Right cardiac atrium (tissue), 5 donors: ENCODE results near the gene CCDC69. TPM values are rescaled to one million over a fixed set of nuclear protein-coding genes. Genes with fewer than 3 reads are reported as not detected.
"Not testable (repeated sequence)": the region's sequence is repeated elsewhere in the genome, so short reads cannot be mapped to it uniquely, and the experiment has no call there.

Experiments
- ATAC-seq, 2 donors: fragments of 200-7000 bp; cut with Tn5 transposase; one replicate each; pipeline versions ENCODE4 v1.8.0 to v1.9.1; 2020; ENCODE audit warnings: moderate library complexity in 2 of 2, mild to moderate bottlenecking in 1 of 2
- DNase-seq, 3 donors: peaks; one replicate each; pipeline ENCODE4 v3.0.0-alpha.2; 2020
- H3K27ac ChIP-seq: one replicate; pipeline ENCODE4 v1.5.1; 2013; ENCODE audit warnings: mild to moderate bottlenecking, low read length, control low read depth, moderate library complexity
- H3K27me3 ChIP-seq: one replicate; pipeline ENCODE4 v1.6.1; 2013; ENCODE audit not compliant: control insufficient read depth, insufficient read depth
- H3K4me1 ChIP-seq: one replicate; pipeline ENCODE4 v1.6.1; 2013; ENCODE audit warnings: low read length; ENCODE audit not compliant: control insufficient read depth, insufficient read depth
- H3K4me3 ChIP-seq: one replicate; pipeline ENCODE4 v1.5.1; 2013; ENCODE audit warnings: low read length, control low read depth
- H3K9me3 ChIP-seq: one replicate; pipeline ENCODE4 v1.6.1; 2013; ENCODE audit warnings: low read length; ENCODE audit not compliant: control insufficient read depth
- WGBS: extraction: QIAGEN DNeasy Blood & Tissue Kit; methylation state at CpG from one replicate; pipeline ENCODE4 v1.1.7; 2013; 5-methylcytosine and 5-hydroxymethylcytosine counted together
- intact Hi-C, 4 donors: fragments of 100-400 bp; cut with DNase I; formaldehyde crosslinking; loops; one replicate each; pipeline versions ENCODE4 v1.11.0 to v1.14.0; 2022 to 2023
- polyA plus RNA-seq: library from polyadenylated mRNA; stranded (reverse); fragments of 200-250 nt; gene quantifications from one replicate; pipeline ENCODE4 v1.2.3, GENCODE V29; 2013
- total RNA-seq, 4 donors: library from RNA; stranded (reverse); fragmentation: NEBNext Ultra II Directional; extraction: Animal tissue kit (Norgen Biotek cat#: 25700); gene quantifications; one replicate each; pipeline ENCODE4 v1.2.1, GENCODE V29; 2021
- donor health status: healthy with polysubstance abuse.
- donor health status: DM: no; HTN: yes; CAD: no.
- donor health status: DM: no; HTN: no; CAD: no.
- donor health status: DM: no; HTN: yes; CAD: no; lungs with severe emphysema.
- donor health status: DM: yes; HTN: yes; CAD: no.

Gene CCDC69
- total and polyA plus RNA-seq, 5 donors, result 167 to 244 (median 191) TPM

DNA sequence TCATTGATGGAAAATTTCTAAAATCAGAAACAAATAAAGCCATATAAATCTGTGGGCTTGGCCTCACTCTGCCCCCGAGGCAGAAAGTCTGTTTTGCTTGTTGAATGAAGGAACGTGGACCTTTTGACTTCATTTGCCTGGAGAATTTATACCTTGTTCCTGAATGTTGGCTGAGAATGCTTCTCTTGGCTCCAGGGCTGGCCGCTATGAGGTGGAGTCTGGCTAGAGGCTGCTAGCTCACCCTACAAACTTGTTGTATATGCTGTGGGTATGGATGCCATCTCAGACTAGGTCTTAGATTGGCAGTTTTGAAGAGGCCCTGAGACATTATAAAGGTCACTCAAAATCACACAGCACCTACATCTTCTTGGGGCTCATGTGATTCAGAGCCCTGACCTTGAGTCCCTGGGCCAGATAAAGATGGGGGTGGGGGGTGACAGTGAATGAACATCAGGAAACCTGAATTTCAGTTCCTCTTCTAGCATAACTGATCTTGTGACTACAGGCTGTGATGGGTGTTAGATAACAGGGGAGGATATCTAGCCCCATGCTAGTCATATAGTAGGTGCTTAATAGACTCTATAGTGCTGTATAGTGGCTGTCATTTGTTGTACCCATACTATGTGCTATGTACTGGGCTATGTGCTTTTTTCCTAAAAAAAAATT lies 31.9 kb upstream of the CCDC69 start:
- Histone ChIP-seq H3K4me3 (no peak overlapping the region), H3K9me3 (no peaks in the 10 kb centered on the region), H3K4me1 (peaks cover 5% of the 10 kb centered on the region), H3K27me3 (no peaks in the 10 kb centered on the region), H3K27ac (no peak overlapping the region)
- no peak for ATAC-seq
- intact Hi-C loops, result no loop called here
- 95% methylated on average over 3 of the region's 3 CpGs for WGBS
- no peak for DNase-seq

DNA sequence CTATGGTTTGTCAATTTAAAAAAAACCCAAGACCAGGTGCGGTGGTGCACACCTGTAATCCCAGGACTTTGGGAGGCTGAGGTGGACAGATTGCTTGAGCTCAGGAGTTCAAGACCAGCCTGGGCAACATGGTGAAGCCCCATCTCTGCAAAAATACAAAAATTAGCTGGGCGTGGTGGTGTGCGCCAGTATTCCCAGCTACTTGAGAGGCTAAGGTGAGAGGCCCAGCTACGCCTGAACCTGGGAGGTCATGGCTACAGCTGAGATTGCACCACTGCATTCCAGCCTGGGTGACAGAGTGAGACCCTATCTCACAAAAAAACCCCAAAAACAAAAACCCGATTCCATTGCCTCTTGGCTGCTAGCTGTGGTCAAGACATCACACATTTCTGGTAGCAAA lies 31.1 kb upstream of the CCDC69 start:
- DNase-seq, H3K9me3 ChIP-seq, ATAC-seq, intact Hi-C loops, H3K27me3 ChIP-seq, H3K4me1 ChIP-seq, H3K27ac ChIP-seq, H3K4me3 ChIP-seq: not testable (repeated sequence)
- WGBS, result 98% methylated on average over 5 of the region's 5 CpGs

DNA sequence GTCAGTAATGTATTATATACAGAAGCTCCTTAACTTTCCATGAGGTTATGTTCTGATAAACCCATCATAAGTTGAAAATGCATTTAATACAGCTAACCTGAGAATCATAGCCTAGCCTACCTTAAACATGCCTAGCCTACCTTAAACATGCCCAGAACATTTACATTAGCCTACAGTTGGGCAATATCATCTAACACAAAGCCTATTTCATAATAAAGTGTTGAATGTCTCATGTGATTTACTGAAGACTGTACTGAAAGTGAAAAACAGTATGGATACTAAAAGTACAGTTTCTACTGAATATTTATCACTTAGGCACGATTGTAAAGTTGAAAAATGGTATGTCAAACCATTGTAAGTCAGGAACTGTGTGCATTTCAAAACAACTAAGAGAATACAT lies 30.7 kb upstream of the CCDC69 start:
- DNase-seq (no peak), ATAC-seq (no peak)
- H3K4me3 ChIP-seq, result no peak overlapping the region
- no peaks in the 10 kb centered on the region for H3K27me3 ChIP-seq
- H3K4me1 ChIP-seq, result peaks cover 5% of the 10 kb centered on the region
- no peaks in the 10 kb centered on the region for H3K9me3 ChIP-seq
- WGBS, result 68% methylated on average over 1 of the region's 1 CpG
- no peak overlapping the region for H3K27ac ChIP-seq
- intact Hi-C loops, result no loop called here

DNA sequence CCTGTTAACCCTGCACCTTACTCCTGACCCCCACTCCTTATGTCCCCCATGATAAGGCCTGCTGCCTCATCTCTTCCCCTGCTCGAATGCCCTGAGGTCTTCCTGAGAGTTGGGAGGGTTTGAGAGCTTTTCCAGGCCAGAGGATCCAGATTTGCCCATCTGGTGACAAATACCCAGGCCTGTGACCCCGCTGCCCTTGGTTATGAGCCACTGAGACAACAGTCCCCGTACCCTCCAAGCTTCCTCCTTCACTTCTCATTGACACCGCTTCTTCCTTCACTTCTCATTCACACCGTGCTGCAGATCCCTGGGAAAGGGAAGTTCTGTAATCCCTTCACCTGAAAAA lies 29.7 kb upstream of the CCDC69 start:
- intact Hi-C loops, result no loop called here
- H3K9me3 ChIP-seq, result no peaks in the 10 kb centered on the region
- WGBS, result 27% methylated on average over 5 of the region's 5 CpGs
- peaks cover 5% of the 10 kb centered on the region for H3K4me1 ChIP-seq
- H3K27ac ChIP-seq, result peak overlapping the region; percentile 86
- peak overlapping the region; percentile 88 for H3K4me3 ChIP-seq
- H3K27me3 ChIP-seq, result no peaks in the 10 kb centered on the region
- DNase-seq (no peak), ATAC-seq (no peak)

DNA sequence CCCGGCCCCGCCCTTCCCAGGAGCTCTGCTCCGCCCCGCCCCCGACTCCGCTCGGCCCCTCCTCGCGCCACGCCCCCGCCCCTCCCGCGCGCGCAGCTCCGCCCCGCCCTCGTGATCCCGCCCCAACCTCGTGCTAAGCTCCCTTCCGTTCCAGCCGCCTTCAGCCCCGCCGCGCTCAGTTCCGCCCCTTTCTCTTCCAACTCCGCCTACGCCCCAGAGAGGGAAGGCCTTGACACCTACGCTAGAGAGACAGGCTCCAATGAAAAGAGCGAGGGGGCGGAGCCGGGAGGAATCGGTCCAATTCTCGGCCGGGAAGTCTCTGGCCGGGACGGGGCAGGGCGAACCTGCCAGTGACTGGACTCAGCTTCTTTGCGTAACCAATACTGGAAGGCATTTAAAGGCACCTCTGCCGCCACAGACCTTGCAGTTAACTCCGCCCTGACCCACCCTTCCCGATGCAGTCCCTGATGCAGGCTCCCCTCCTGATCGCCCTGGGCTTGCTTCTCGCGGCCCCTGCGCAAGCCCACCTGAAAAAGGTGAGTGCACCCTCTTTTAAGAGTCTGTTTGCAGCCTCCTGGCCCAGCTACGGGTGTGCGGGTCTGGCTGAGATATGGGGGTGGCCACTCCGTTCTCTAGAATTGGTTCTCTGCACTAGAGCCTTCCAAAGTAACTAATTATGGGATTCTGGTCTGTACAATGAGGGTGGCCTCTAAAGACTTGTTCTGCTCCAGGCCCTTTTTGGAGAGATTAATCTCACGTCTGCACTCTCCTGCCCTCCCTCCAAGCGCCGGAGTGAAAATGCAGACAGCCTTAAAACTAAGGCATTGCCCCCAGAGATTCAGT lies 29.1 kb upstream of the CCDC69 start, which contains the start of gene GM2A:
Gene GM2A (plus strand): TSS at position 424 of the 843 bp plus-strand sequence. CDS start 32 bp downstream, at position 456.
- peak; percentile 97 for ATAC-seq
- peaks cover 5% of the 10 kb centered on the region for H3K4me1 ChIP-seq

DNA sequence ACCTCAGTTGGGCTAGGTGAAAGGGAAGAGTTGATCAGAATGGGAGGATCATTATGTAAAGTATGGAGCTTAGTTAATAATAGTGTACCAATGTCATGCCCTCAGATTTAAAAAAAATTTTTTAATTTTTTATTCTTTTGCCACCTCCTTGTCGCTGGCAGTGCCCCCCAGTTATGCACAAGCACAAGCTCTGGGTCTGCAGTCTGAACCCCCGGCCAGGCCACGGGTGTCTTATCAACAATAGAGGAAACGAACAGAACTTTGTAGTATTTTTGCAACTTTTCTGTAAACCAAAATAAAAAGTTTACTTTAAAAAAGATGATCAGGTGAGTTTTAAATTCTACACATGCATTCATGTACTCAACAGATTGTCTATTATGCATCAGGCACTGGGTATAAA lies 27.7 kb upstream of the CCDC69 start:
- Histone ChIP-seq H3K4me3 (no peak overlapping the region), H3K27me3 (no peaks in the 10 kb centered on the region), H3K4me1 (peaks cover 5% of the 10 kb centered on the region), H3K27ac (no peak overlapping the region), H3K9me3 (no peaks in the 10 kb centered on the region)
- 93% methylated on average over 4 of the region's 4 CpGs for WGBS
- no peak for ATAC-seq
- DNase-seq, result no peak
- intact Hi-C loops, result no loop called here

More for the DNA sequence above, 29.1 kb upstream of the CCDC69 start, which contains the start of gene GM2A:
- DNase-seq, result peak; percentile 99 to 100 (median 99)
- Histone ChIP-seq H3K27me3 (no peaks in the 10 kb centered on the region), H3K27ac (peak within 1 kb of the TSS; percentile 86), H3K4me3 (peak within 1 kb of the TSS; percentile 88), H3K9me3 (no peaks in the 10 kb centered on the region)
- intact Hi-C loops, result no loop called here
- under 1% methylated on average over 52 of the region's 52 CpGs for WGBS

DNA sequence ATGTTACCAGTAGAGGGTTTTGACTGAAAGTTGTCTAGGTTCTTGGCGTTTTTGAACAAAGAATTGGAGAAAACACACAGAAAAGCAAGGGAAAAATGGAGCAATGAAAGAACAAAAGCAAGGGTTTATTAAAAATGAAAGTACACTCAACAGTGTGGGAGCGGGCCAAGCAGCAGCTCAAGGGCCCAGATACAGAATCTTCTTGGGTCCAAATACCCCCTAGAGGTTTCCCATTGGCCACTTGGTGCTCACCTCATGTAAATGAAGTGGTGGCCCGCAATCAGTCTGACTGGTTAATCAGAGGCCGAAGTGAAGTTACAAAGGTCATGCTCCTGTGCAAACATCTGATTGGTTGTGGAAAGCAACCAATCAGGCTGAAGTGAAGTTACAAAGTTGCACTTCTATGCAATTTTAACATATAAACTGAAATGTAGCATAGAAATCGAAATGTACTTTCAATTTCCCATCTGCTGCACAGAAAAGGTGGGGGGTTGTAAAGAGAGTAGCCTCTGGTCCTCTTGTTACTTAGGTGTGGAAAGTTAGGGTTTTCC lies 27.2 kb upstream of the CCDC69 start:
- ATAC-seq (no peak), DNase-seq (no peak)
- H3K4me1 ChIP-seq, result peaks cover 5% of the 10 kb centered on the region
- no peaks in the 10 kb centered on the region for H3K9me3 ChIP-seq
- H3K4me3 ChIP-seq, result no peak overlapping the region
- no peak overlapping the region for H3K27ac ChIP-seq
- 90% methylated on average over 5 of the region's 5 CpGs for WGBS
- intact Hi-C loops, result no loop called here
- no peaks in the 10 kb centered on the region for H3K27me3 ChIP-seq

DNA sequence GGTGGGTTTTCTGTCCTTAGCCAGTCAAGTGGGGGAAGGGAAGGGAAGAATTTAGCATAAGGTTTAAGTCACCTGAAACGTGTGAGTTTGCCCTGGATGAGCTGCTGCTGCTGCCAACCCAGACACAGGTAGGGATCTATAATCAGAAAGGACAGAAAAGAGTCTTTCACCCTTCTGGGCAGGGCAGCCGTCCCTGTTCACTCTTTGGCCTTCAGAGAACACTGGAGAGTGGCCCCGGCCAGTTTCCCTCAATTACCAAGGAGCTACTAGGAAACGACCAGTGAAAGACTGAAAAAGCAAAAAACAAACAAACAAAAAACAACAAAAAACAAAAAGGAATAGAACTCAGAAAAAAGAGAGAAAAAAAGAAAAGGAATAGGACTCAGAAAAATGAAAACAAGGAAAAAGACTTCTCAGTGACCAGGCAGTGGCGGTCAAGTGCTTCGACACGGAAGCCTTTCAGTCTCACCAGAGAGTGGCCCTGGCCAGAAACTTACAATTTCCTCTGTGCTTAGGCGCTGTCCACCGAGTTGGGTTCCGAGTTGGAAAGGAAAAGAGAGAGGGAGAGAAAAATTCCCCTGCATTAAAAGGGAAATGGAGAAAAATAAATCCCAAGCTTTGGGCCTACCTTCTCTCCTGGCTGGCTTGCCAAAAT lies 26.6 kb upstream of the CCDC69 start:
- no peak overlapping the region for H3K27ac ChIP-seq
- WGBS, result 79% methylated on average over 10 of the region's 10 CpGs
- H3K4me3 ChIP-seq, result no peak overlapping the region

DNA sequence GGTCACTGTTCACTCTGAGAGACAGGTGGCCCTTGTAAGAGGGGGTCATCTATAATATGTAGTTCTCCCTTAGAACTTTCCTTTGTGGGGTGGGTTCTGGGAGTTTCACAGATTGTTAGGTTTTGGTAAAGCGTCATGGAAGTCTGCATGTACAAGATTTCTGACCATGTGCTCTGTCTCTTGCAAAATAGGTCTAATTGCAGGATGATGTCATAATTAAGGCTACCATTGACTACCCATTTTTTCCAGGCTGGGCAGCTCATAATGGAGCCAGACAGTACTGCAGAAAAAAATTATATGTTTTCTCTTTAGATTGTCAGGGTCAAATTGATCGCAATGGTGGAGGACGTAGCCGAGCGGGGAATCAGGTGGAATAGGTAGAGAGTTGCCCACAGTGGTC lies 25.4 kb upstream of the CCDC69 start:
- DNase-seq (no peak), ATAC-seq (no peak)
- no peak overlapping the region for H3K27ac ChIP-seq
- H3K9me3 ChIP-seq, result no peaks in the 10 kb centered on the region
- intact Hi-C loops, result no loop called here
- H3K4me3 ChIP-seq, result no peak overlapping the region
- H3K4me1 ChIP-seq, result peaks cover 4% of the 10 kb centered on the region
- H3K27me3 ChIP-seq, result no peaks in the 10 kb centered on the region
- WGBS, result 98% methylated on average over 5 of the region's 5 CpGs

More for the DNA sequence above, 26.6 kb upstream of the CCDC69 start:
- ATAC-seq (no peak), DNase-seq (no peak)
- Histone ChIP-seq H3K4me1 (peaks cover 5% of the 10 kb centered on the region), H3K27me3 (no peaks in the 10 kb centered on the region), H3K9me3 (no peaks in the 10 kb centered on the region)
- intact Hi-C loops, result no loop called here

DNA sequence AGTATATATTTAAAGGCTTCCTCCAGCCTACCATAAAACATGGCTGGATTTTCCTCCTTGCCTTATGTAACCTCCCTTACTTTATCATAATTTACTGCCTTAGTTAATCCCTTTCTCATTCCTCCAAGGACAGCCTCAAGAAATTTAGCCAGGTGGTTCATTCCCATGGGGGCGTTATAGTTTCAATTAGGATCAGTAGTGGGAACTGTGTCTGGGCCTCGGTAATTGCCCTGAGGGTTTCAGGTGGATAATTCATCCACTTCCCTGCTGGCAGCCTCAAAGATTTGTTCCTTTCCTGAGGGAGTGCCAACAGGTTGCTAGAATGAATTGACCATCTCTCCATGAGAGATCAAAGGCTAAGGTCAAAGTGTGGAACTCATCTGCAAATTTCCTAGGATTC lies 24.8 kb upstream of the CCDC69 start:
- no peak overlapping the region for H3K27ac ChIP-seq
- H3K9me3 ChIP-seq, result no peaks in the 10 kb centered on the region
- WGBS, result 87% methylated on average over 2 of the region's 2 CpGs
- H3K4me3 ChIP-seq, result no peak overlapping the region
- no peak for DNase-seq
- no peak for ATAC-seq
- H3K27me3 ChIP-seq, result no peaks in the 10 kb centered on the region
- H3K4me1 ChIP-seq, result peaks cover 2% of the 10 kb centered on the region
- intact Hi-C loops, result no loop called here
